Ishikawa (cell line): Measurements from ENCODE around the gene DAD1.

ENCODE experiments used
- CEBPB ChIP-seq: IDR thresholded peaks from 2 replicates; pipeline ENCODE4 v1.6.1; 2012
- CREB1 ChIP-seq: IDR thresholded peaks from 2 replicates; pipeline ENCODE4 v1.6.1; 2012; ENCODE audit warnings: low read depth
- EGR1 ChIP-seq: IDR thresholded peaks from 2 replicates; pipeline ENCODE4 v1.6.1; 2012
- EP300 ChIP-seq: IDR thresholded peaks from 2 replicates; pipeline ENCODE4 v1.6.1; 2012; ENCODE audit warnings: borderline replicate concordance
- FOXM1 ChIP-seq: IDR thresholded peaks from 2 replicates; pipeline ENCODE4 v1.6.1; 2012; ENCODE audit warnings: low read depth, borderline replicate concordance
- NFIC ChIP-seq: IDR thresholded peaks from 2 replicates; pipeline ENCODE4 v1.6.1; 2012
- RAD21 ChIP-seq: IDR thresholded peaks from 2 replicates; pipeline ENCODE4 v1.6.1; 2012; ENCODE audit warnings: low read depth
- TAF1 ChIP-seq: IDR thresholded peaks from 2 replicates; pipeline ENCODE4 v1.6.1; 2012; ENCODE audit warnings: low read depth, mild to moderate bottlenecking
- TCF12 ChIP-seq: IDR thresholded peaks from 2 replicates; pipeline ENCODE4 v1.6.1; 2012; ENCODE audit warnings: low read depth
- TEAD4 ChIP-seq: IDR thresholded peaks from 2 replicates; pipeline ENCODE4 v1.6.1; 2012
- YY1 ChIP-seq: IDR thresholded peaks from 2 replicates; pipeline ENCODE4 v1.6.1; 2012; ENCODE audit warnings: low read depth
- ZBTB7A ChIP-seq: IDR thresholded peaks from 2 replicates; pipeline ENCODE4 v1.6.1; 2012; ENCODE audit warnings: low read depth
- TF ChIP-seq, protein P1 (sequence below): IDR thresholded peaks from 2 replicates; pipeline ENCODE4 v1.6.1; 2012
- TF ChIP-seq, protein P2 (sequence below): IDR thresholded peaks from 2 replicates; pipeline ENCODE4 v1.6.1; 2012; ENCODE audit warnings: low read depth, mild to moderate bottlenecking
- TF ChIP-seq, protein P3 (sequence below): IDR thresholded peaks from 2 replicates; pipeline ENCODE4 v1.6.1; 2012

Gene DAD1

DNA sequence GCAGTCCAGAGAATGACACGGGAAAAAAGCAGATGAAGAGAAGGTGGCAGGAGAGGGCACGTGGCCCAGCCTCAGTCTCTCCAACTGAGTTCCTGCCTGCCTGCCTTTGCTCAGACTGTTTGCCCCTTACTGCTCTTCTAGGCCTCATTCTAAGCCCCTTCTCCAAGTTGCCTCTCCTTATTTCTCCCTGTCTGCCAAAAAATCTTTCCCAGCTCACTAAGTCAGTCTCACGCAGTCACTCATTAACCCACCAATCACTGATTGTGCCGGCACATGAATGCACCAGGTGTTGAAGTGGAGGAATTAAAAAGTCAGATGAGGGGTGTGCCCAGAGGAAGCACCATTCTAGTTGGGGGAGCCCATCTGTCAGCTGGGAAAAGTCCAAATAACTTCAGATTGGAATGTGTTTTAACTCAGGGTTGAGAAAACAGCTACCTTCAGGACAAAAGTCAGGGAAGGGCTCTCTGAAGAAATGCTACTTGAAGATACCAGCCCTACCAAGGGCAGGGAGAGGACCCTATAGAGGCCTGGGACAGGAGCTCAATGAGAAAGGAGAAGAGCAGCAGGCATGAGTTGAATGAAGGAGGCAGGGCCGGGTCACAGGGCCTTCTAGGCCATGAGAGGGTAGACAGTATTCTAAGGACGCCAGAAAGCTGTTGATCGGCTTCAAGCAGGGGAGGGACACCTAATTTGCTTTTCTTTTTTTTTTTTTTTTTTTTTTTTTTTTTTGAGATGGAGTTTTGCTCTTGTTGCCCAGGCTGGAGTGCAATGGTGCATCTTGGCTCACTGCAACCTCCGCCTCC is 40.9 kb downstream of the DAD1 start:
- TF ChIP-seq CEBPB (no peak), TEAD4 (no peak), CREB1 (no peak), TCF12 (no peak), NFIC (no peak), YY1 (no peak), EGR1 (no peak), FOXM1 (no peak), EP300 (no peak), RAD21 (no peak)
- TF ChIP-seq, protein P1, sequence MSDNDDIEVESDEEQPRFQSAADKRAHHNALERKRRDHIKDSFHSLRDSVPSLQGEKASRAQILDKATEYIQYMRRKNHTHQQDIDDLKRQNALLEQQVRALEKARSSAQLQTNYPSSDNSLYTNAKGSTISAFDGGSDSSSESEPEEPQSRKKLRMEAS, result no peak

DNA sequence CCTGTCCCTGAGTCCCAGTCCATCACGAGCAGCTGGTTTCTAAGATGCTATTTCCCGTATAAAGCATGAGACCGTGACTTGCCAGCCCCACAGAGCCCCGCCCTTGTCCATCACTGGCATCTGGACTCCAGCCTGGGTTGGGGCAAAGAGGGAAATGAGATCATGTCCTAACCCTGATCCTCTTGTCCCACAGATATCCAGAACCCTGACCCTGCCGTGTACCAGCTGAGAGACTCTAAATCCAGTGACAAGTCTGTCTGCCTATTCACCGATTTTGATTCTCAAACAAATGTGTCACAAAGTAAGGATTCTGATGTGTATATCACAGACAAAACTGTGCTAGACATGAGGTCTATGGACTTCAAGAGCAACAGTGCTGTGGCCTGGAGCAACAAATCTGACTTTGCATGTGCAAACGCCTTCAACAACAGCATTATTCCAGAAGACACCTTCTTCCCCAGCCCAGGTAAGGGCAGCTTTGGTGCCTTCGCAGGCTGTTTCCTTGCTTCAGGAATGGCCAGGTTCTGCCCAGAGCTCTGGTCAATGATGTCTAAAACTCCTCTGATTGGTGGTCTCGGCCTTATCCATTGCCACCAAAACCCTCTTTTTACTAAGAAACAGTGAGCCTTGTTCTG is 41.6 kb downstream of the DAD1 start:
- TF ChIP-seq, protein P2, sequence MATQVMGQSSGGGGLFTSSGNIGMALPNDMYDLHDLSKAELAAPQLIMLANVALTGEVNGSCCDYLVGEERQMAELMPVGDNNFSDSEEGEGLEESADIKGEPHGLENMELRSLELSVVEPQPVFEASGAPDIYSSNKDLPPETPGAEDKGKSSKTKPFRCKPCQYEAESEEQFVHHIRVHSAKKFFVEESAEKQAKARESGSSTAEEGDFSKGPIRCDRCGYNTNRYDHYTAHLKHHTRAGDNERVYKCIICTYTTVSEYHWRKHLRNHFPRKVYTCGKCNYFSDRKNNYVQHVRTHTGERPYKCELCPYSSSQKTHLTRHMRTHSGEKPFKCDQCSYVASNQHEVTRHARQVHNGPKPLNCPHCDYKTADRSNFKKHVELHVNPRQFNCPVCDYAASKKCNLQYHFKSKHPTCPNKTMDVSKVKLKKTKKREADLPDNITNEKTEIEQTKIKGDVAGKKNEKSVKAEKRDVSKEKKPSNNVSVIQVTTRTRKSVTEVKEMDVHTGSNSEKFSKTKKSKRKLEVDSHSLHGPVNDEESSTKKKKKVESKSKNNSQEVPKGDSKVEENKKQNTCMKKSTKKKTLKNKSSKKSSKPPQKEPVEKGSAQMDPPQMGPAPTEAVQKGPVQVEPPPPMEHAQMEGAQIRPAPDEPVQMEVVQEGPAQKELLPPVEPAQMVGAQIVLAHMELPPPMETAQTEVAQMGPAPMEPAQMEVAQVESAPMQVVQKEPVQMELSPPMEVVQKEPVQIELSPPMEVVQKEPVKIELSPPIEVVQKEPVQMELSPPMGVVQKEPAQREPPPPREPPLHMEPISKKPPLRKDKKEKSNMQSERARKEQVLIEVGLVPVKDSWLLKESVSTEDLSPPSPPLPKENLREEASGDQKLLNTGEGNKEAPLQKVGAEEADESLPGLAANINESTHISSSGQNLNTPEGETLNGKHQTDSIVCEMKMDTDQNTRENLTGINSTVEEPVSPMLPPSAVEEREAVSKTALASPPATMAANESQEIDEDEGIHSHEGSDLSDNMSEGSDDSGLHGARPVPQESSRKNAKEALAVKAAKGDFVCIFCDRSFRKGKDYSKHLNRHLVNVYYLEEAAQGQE, result no peak
- TF ChIP-seq CEBPB (no peak), RAD21 (no peak), EGR1 (no peak), TEAD4 (no peak), NFIC (no peak), TAF1 (no peak)
- TF ChIP-seq, protein P3, sequence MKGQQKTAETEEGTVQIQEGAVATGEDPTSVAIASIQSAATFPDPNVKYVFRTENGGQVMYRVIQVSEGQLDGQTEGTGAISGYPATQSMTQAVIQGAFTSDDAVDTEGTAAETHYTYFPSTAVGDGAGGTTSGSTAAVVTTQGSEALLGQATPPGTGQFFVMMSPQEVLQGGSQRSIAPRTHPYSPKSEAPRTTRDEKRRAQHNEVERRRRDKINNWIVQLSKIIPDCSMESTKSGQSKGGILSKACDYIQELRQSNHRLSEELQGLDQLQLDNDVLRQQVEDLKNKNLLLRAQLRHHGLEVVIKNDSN, result no peak
- TF ChIP-seq, protein P1, result no peak

DNA sequence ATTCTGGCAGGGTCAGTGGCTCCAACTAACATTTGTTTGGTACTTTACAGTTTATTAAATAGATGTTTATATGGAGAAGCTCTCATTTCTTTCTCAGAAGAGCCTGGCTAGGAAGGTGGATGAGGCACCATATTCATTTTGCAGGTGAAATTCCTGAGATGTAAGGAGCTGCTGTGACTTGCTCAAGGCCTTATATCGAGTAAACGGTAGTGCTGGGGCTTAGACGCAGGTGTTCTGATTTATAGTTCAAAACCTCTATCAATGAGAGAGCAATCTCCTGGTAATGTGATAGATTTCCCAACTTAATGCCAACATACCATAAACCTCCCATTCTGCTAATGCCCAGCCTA is 42.3 kb downstream of the DAD1 start:
- TF ChIP-seq, protein P3, result no peak
- no peak for TF ChIP-seq ZBTB7A
- no peak for TF ChIP-seq EP300
- TF ChIP-seq, protein P2, result no peak
- TF ChIP-seq TAF1, result no peak
- TF ChIP-seq CEBPB, result no peak
- no peak for TF ChIP-seq FOXM1
- no peak for TF ChIP-seq NFIC
- TF ChIP-seq CREB1, result no peak
- no peak for TF ChIP-seq RAD21
- TF ChIP-seq, protein P1, result no peak
- no peak for TF ChIP-seq TCF12
- no peak for TF ChIP-seq TEAD4
- no peak for TF ChIP-seq EGR1
- no peak for TF ChIP-seq YY1

DNA sequence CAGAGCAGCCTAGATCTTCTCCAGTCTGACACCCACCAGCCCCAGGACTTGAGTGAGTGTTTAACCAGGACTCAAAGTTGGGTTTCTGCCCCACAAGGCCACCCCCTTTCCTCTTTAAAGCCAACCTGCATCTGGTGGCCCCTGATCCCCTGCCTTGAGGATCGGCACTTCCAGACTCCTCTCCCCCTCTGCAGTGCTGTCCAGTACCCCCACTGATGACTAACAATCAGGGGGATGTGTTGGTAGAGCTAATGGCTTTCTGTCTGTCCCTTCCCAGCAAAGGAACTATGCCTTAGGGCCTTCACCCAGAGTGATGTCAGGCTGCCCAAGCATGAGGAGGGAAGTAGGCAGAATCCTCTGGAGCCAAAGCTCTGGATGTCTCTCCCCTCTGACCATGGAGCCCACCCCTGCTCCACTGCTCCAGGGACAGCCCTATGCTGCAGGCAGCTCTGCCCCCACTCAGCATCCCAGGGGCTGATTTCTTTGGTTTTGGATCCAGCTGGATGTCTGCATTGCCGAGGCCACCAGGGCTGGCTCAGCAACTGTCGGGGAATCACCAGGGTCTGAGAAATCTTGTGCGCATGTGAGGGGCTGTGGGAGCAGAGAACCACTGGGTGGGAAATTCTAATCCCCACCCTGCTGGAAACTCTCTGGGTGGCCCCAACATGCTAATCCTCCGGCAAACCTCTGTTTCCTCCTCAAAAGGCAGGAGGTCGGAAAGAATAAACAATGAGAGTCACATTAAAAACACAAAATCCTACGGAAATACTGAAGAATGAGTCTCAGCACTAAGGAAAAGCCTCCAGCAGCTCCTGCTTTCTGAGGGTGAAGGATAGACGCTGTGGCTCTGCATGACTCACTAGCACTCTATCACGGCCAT is 42.9 kb downstream of the DAD1 start:
- TF ChIP-seq YY1 (no peak), ZBTB7A (no peak), TEAD4 (no peak)

DNA sequence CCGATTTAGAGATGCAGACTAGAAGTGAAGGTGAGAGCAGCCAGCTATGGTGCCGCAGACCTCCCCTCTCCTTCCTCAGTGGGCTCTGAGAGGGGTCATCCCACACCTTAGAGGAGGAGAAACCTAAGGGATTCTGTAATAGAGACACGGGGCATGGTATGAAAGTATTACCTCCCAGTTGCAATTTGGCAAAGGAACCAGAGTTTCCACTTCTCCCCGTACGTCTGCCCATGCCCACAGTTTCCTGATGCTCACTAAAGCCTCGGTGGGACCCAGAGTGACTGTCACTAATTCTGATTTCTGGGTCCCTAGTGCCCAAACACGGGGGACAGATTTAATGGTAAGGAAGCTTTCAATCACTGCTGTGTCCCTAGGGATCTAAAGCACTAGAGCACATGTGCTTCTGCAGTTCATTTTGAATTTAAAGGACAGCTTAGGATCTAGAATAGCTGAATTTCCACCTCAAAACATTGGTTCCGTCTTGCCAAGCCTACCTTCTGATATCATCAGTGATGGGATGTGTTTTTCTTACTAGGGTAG is 44.1 kb downstream of the DAD1 start:
- TF ChIP-seq, protein P1, result no peak
- TF ChIP-seq EP300, result no peak
